HG03280 (cell line): ENCODE results near the gene ENG.
A peak's percentile ranks its signal among the peaks of the same experiment; 100 is the strongest.
"Not testable (repeated sequence)": the region's sequence is repeated elsewhere in the genome, so short reads cannot be mapped to it uniquely, and the experiment has no call there.

Experiments used
- ATAC-seq: cut with Tn5 transposase; IDR thresholded peaks from one replicate; pipeline ENCODE4 v1.9.1; 2021; ENCODE audit warnings: mild to moderate bottlenecking, moderate library complexity; ENCODE audit not compliant: unreplicated experiment

ENG gene

GRCh38 chr9:127854184-127854806 is at the start of gene ENG:
TSS of gene ENG (minus strand) at chr9:127854658. CDS start at chr9:127854355, 303 bp downstream.
- no peak for ATAC-seq

GRCh38 chr9:127903557-127904475 is 49.4 kb upstream of the ENG start:
- ATAC-seq: peak; percentile 28

GRCh38 chr9:127899128-127899943 is 44.9 kb upstream of the ENG start, which contains the start of gene ST6GALNAC6:
TSS of gene ST6GALNAC6 (minus strand) at chr9:127899603. CDS start at chr9:127897981, 1,622 bp downstream.
- peak; percentile 81 for ATAC-seq

GRCh38 chr9:127898433-127899127 is 44.1 kb upstream of the ENG start:
- ATAC-seq: no peak

GRCh38 chr9:127897193-127897692 is 42.8 kb upstream of the ENG start:
- ATAC-seq: no peak

GRCh38 chr9:127896395-127897192 is 42.1 kb upstream of the ENG start:
- ATAC-seq: no peak

GRCh38 chr9:127895811-127896210 is 41.4 kb upstream of the ENG start:
- ATAC-seq: no peak

- ATAC-seq: no peak
Measured at GRCh38 chr9:127893392-127893791, 38.9 kb upstream of the ENG start.

- ATAC-seq: no peak
Measured at GRCh38 chr9:127892831-127893230, 38.4 kb upstream of the ENG start.

- no peak for ATAC-seq
Measured at GRCh38 chr9:127890053-127890452, 35.6 kb upstream of the ENG start.

- no peak for ATAC-seq
Measured at GRCh38 chr9:127887792-127888191, 33.3 kb upstream of the ENG start.

- ATAC-seq: no peak
Measured at GRCh38 chr9:127886401-127886972, 32.0 kb upstream of the ENG start.

GRCh38 chr9:127885508-127886281 is 31.2 kb upstream of the ENG start:
- ATAC-seq: no peak

- no peak for ATAC-seq
Measured at GRCh38 chr9:127884976-127885490, 30.6 kb upstream of the ENG start.

GRCh38 chr9:127884427-127884911 is 30.0 kb upstream of the ENG start:
- ATAC-seq: no peak

- no peak for ATAC-seq
Measured at GRCh38 chr9:127883959-127884358, 29.5 kb upstream of the ENG start.

- ATAC-seq: not testable (repeated sequence)
Measured at GRCh38 chr9:127881715-127882114, 27.3 kb upstream of the ENG start.

GRCh38 chr9:127880143-127880542 is 25.7 kb upstream of the ENG start:
- ATAC-seq: no peak
